ENCODE data around the gene PTPRS. TPM values are rescaled to one million over a fixed set of nuclear protein-coding genes. Genes with fewer than 3 reads are reported as not detected.

PTPRS gene
- total RNA-seq, 1 experiment from 2014 or later: 195 TPM

DNA sequence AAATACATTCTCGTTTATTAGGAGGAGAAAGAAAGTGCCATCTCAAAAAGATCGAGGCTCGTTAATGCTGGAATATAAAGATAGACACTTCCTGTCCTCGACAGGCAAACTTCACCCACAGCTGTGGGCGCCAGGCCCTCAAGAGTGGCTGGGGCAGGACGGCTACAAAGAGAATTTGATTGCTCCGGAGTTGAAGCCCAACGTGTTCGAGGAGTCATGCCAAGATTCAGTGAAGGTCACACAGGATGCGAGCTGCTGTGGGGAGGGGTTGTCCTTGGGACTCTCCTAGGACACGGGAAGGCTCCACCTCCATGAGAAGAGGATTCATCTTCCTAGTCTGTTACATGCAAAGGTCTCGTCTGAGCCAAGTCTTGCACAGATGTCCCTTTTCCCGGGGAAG is 16.3 kb upstream of the PTPRS start:
- in situ Hi-C loops (cut with HindIII; ENCODE audit: low pct_unique_long_range_greater_than_20kb, low sequenced_read_pairs): no loop called here
- DNase-seq (ENCODE audit: low read depth): no peak

DNA sequence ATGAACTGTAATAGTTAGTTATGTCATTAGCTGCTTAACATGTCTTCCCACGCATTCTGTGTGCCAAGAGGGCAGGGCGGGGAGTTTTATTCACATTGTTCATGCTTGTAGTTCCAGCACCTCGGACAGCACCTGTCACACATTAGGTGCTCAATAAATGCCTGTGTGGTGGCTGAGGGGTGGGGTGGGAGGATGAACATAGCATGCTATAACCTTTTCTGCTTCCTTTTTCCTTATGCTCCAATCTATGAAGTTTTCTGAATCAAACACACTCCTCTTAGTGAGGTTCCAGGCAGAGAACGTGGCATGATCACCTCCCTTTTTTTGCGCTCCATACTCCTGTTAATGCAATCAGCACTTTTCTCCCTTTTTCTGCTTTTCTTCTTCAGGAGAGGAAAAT is 15.8 kb upstream of the PTPRS start:
- DNase-seq (ENCODE audit: low read depth): no peak
- in situ Hi-C loops (cut with HindIII; ENCODE audit: low pct_unique_long_range_greater_than_20kb, low sequenced_read_pairs): no loop called here

DNA sequence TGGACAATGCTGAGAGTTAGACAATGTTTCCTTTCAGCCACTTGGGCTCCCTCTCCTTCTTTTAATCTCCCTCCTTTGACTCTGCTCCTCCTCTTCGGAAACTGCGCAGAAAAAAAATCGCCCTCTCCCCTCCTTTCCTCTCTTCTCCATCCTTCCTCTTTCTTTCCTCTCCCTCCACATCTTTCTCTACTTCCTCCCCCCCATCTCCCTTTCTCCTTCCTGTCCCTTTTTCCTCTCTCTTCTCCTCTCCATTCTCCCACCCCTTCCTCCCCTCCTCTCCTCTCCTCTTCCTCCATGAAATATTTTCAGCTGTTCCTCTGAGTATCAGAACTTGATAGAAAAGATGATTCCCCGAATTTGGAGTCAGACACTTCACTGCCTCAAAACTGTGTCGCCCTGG is 15.1 kb upstream of the PTPRS start:
- in situ Hi-C loops (cut with HindIII; ENCODE audit: low pct_unique_long_range_greater_than_20kb, low sequenced_read_pairs): no loop called here
- no peak for DNase-seq (ENCODE audit: low read depth)

DNA sequence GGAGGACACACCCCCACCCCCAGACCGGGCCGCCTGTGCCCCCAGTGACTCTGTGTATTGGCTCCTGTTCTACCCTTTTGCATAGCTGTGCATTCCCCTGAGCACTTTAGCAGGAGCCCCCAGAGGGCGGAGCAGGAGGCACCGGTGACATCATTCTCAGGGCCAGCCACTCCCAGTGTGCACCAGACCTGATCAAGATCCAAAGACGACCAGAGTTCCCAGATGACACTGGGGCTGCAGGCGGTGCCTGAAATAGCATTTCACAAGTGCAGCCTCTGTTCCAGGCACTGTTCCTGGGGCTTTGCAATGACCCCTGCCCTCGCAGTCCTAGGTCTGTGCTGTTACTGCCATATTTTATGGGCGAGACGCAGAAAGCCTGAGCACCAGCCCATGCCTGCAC is 14.5 kb upstream of the PTPRS start:
- in situ Hi-C loops (cut with HindIII; ENCODE audit: low pct_unique_long_range_greater_than_20kb, low sequenced_read_pairs): no loop called here
- DNase-seq (ENCODE audit: low read depth): no peak

DNA sequence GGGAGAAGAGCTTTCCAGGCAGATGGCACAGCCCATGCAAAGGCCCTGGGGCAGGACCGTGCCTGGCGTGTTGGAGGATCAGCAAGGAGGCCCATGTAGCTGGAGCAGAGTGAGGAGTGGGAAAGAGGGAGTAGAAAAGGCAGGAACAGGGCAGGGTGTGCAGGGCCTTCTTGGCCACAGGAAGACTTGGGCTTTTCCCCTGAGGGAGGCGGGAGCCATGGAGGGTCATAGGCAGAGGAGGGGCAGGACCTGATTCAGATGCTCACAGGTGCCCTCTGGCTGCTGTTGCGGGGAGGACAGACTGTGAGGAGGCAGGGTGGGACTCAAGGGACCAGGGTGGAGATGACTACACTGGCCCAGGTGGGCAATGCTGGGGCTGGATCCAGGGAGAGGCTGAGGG is 13.8 kb upstream of the PTPRS start:
- DNase-seq (ENCODE audit: low read depth): no peak
- in situ Hi-C loops (cut with HindIII; ENCODE audit: low pct_unique_long_range_greater_than_20kb, low sequenced_read_pairs): no loop called here

DNA sequence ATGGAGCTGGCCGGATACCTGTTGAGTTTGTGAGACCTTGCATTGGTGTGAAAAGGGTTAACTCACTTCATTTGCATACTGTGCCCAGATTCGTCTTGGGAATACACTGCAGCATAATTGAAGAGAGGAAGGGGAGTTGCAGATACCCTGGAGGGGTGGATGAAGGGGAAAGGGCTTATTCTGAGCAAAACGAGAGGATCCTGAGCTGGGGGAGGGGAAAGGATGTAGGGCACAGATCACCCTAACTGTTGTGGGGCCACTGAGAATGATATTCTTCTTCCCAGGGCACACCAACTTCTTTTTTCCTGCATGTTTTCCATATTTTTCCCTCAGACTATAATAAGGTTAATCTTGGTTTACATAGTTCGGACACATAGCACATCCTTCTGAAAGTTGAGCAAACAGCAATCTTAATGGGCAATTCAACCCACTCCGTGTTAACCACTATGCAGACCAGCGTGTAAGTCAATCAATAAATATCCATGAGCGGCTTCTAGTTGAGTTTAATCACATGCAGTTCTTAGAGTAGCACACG is 11.7 kb upstream of the PTPRS start:
- in situ Hi-C loops (cut with HindIII; ENCODE audit: low pct_unique_long_range_greater_than_20kb, low sequenced_read_pairs): no loop called here
- peak; percentile 71 for DNase-seq (ENCODE audit: low read depth)

DNA sequence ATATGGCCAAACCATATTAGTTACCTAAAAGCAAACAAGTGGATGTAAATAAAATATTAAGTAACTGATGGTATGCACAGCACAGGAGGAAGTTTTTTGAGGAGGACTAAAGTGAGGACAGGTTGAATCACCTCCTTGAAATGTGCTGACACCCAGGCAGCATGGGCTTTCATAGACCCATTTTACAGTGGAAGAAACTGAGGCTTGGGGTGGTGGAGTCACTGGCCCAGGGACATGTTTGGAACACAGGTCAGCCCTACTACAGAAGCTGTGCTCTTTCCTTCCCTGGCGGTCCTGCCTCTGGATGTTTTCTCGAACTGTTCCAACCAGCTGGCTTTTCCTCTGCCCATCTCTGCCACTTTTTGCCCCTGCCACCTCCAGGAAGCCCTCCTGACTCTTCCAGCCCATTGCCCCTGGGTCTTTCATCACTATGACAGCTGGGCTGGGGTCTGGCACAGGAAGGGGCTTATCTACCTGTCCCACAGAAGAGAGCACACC is 11.2 kb upstream of the PTPRS start:
- no peak for DNase-seq (ENCODE audit: low read depth)
- in situ Hi-C loops (cut with HindIII; ENCODE audit: low pct_unique_long_range_greater_than_20kb, low sequenced_read_pairs): no loop called here

DNA sequence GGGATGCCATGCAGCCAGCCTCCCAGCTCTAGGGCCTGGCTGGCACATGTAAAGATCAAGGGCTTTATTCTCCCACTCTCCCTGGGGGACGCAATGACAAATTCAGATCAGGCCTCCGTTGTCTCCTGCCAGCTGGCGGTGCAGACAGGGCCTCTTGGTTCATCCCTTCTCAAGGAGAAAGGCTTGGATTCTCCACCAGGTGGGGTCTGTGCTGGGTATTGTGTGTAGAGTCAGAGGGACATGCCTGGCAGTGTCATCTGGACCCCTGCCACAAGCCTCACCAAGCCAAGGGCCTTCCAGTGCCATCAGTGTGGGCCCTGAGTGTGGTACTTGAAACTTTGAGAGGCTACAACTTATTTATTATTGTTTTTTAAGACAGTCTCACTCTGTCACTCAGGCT is 8.4 kb upstream of the PTPRS start:
- no peak for DNase-seq (ENCODE audit: low read depth)
- in situ Hi-C loops (cut with HindIII; ENCODE audit: low pct_unique_long_range_greater_than_20kb, low sequenced_read_pairs): no loop called here

DNA sequence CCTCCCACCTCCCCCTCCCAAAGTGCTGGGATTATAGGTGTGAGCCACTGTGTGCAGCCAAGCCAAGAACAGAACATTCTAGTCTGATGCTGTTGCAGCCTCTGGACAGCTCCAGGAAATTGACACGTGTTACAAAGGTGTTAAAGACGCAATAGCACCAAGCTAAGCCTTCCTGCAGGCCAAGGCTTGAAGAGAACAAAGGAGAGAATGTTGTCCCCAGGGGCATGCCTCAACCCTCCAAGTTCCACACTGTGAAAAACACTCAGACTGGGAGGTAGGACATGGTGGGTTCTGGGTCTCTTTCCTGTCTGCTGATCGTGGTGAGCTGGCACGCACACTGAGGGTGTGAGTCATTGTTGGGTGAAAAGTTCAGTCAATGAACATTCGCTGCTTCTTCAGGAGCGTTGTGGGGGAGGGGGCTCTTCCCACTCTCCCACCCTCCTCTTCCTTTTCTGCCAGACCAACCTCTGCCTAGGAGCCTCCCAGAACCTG is 5.3 kb upstream of the PTPRS start:
- in situ Hi-C loops (cut with HindIII; ENCODE audit: low pct_unique_long_range_greater_than_20kb, low sequenced_read_pairs): no loop called here
- DNase-seq (ENCODE audit: low read depth): peak; percentile 65

DNA sequence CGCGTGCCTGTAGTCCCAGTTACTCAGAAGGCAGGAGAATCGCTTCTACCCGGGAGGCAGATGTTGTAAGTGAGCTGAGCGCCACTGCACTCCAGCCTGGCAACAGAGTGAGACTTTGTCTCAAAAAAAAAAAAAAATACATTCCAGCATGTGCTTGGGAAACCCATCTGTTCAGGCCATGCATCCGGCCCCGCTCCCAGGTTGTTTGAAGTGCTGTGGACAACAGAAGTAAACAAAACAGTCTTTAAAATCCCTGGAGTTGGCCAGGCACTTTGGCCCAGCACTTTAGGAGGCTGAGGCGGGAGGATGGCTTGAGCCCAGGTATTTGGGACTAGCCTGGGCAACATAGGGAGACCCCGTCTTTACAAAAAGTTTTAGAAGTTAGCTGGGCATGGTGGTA is 3.2 kb upstream of the PTPRS start:
- DNase-seq (ENCODE audit: low read depth): no peak
- in situ Hi-C loops (cut with HindIII; ENCODE audit: low pct_unique_long_range_greater_than_20kb, low sequenced_read_pairs): no loop called here

DNA sequence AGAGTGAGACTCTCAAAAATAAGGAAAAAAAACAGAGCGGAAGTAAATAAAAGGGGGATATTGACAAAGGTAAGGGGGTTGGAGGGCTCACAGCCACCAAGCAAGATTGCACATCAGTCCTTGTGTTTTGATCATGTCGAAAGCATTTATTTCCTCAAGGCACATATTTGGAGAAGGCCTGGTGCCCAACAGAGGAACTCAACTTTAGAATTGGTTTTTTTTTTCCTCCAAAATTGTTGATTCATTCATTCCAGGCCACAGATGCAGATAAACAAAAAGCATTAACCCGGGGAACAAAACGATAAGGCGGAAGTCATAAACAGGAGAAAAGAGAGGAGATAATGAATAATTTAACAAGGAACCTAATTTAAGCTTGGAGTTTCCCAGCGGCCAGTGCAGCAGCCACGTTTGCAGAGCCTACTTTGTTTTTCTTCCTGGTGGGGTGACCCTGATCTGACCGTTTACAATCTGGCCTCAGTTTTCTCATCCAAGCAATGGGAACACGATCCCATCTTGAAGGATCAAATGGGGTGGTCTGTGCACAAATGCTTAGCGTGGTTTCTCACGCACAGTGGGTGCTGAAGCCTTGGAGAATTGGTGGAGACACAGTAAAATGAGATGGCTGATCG is 2.1 kb upstream of the PTPRS start:
- no peak for DNase-seq (ENCODE audit: low read depth)
- in situ Hi-C loops (cut with HindIII; ENCODE audit: low pct_unique_long_range_greater_than_20kb, low sequenced_read_pairs): no loop called here

DNA sequence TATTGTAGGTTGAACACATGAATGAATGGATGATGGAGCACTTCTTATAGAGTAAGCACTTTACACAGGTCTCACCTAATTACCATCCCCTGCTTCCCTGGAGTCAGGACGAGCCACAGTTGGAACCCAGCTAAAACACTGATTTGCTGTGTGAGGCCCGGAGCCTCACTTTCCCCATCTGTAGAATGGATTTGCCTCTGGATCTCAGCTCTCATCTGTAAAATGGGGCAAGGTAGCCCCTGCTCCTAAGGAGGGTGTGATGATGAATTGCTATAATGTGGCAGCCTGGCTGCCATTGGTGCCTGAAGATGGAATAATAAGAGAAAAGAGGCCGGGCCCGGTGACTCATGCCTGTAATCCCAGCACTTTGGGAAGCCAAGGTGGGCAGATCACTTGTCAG is 1.4 kb upstream of the PTPRS start:
- in situ Hi-C loops (cut with HindIII; ENCODE audit: low pct_unique_long_range_greater_than_20kb, low sequenced_read_pairs): no loop called here
- no peak for DNase-seq (ENCODE audit: low read depth)

DNA sequence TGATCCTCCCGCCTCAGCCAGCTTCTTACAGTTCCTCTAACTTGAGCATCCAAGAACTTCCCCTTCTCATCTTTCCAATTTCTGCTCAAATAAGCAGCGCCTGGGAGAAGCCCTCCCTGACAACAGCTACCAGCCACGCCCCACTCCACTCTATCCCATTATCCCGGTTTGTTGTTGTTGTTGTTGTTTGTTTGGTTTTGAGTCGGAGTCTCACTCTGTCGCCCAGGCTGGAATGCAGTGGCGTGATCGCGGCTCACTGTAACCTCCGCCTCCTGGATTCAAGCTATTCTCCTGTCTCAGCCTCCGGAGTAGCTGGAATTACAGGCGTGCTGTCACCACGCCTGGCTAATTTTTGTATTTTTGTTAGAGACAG is 822 bp upstream of the PTPRS start:
- in situ Hi-C loops (cut with HindIII; ENCODE audit: low pct_unique_long_range_greater_than_20kb, low sequenced_read_pairs): no loop called here
- no peak for DNase-seq (ENCODE audit: low read depth)

DNA sequence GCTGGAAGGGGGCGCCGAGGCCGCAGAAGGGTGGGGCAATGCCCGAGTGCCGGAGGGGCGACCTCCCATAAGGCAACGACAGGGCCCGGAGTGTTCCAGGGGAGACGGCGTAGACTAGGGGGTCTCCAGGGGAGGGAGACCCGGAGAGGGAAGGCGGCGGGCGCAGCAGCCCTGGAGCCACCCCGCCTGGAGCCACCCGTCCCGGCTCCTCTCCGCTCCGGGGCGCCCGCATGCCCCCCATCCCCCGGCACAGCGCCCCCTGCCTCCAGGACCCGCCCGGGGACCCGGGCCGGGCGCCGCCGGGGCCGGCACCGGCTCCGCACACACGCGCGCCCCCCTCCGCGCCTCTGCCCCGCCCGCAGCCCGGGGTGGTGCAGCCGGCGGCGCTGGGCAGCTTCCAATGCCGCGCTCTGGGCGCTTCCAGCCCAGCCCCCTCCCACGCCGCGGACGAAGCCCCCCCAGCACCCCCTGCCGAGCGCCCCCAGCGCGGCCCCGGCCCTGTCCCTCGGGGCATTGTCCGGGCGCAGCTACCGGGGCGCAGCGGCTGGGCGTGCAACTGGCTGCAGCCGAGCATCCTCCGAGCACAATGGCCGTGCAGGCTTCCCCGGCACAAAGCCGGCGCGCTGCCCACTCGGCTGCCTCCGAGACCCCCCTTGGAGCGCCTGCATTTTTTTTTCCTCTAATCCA is 519 bp downstream of the PTPRS start:
- no peak for DNase-seq (ENCODE audit: low read depth)
- in situ Hi-C loops (cut with HindIII; ENCODE audit: low pct_unique_long_range_greater_than_20kb, low sequenced_read_pairs): no loop called here

DNA sequence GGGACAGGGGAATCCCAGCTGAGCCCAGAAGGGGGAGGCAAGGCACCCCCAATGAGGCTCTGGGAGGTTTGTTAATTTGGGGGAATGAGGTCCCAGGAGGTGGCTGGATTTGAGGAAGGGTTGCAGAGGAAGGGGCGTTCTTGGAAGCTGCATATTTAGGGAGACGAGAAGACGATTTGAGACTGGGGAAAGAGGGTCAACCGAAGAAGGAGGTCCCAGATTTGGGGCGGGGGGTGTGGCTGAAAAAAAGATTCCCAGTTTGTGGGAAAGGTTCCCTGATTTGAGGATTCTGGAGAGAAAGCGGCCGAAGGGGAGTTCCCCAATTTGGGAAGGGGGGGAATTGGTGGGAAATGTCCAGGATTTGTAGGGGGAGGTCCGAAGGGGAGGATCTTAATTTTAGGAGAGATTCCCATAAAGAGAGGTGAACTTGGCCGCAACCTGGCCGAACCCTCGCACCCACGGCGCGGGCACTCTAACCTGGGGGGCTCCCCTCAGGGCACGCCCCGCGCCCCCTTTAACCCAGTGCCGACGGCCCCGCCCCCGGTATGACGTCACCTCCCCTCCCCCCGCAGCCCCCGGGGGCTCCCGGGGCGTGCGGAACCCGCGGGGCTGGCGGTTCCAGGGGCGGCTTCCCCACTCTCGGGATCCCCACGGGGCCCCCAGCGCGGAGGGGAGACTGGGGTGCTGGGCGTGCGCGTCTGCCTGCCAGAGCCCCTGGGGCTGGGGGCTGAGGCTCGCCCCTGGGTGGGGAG is 1.2 kb downstream of the PTPRS start:
- in situ Hi-C loops (cut with HindIII; ENCODE audit: low pct_unique_long_range_greater_than_20kb, low sequenced_read_pairs): no loop called here
- DNase-seq (ENCODE audit: low read depth): no peak

DNA sequence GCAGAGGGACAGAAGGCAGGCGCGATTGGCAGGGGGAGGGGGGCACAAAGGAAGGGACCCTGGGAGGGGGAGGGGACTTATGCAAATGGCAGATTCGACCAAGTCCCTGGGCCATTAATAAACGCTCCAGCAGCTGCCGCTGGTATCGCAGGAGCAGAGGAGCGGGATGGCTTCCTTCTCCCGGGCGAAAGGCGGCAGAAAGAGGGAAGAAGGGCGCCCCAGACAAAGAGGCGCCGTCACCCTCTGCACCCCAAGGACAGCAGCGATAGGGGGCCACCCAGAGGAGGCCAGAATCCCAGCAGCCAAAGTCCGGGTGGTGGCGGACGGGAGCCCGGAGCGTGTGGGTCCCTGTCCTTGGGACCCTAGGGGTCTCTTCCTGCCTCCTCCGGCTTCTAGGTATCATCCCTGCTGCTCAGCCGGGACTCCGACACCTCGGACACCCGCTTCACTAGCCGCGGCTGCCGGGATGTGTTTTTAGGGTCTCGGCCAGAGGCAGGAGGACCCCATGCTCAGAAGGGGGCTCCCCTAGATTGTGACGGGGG is 1.9 kb downstream of the PTPRS start:
- no peak for DNase-seq (ENCODE audit: low read depth)
- in situ Hi-C loops (cut with HindIII; ENCODE audit: low pct_unique_long_range_greater_than_20kb, low sequenced_read_pairs): no loop called here

DNA sequence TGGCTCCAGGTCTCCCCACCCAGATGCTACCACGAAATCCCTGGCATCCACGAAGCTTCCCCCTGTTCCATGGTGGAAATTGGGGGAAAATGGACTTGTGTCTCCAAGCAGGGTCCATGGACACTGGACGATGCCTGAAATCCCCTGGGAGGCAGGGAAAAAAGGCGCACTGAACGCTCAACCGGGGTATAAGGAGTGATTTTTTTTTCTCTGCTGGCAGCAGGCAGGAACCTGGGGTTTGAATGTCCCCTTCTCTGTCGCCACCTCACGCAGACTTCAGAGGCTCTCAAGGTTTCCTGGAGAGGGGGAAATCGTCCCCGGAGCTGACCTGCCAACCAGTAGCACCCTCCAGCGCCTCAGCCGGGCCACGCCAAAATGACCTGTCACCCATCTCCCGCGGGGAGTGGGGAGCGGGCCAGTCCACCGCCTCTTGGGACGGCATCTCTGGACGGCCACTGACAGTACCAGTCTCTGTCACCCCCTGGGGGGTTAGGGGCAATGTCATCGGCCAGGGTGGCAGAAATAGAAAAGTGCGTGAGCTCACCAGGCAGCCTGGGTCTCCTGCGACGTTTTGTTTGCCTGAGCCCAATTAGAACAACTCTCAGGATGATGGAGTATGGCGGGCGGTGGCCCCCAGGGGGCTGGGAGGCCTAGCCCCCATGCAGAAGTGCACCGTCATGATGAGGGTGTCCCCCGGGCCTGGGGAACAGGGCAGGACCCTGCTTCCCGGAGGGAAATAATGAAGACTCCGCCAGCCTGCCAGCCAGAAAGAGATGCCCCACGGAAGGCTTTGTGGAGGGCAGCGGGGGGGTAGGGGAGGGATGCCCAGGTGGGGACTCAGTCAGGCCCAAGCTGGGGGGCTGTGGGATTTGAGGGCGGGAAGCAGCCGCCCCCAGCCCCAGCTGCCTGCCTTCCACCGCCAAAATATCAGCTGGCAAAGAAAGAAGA is 2.6 kb downstream of the PTPRS start:
- in situ Hi-C loops (cut with HindIII; ENCODE audit: low pct_unique_long_range_greater_than_20kb, low sequenced_read_pairs): no loop called here
- DNase-seq (ENCODE audit: low read depth): no peak

DNA sequence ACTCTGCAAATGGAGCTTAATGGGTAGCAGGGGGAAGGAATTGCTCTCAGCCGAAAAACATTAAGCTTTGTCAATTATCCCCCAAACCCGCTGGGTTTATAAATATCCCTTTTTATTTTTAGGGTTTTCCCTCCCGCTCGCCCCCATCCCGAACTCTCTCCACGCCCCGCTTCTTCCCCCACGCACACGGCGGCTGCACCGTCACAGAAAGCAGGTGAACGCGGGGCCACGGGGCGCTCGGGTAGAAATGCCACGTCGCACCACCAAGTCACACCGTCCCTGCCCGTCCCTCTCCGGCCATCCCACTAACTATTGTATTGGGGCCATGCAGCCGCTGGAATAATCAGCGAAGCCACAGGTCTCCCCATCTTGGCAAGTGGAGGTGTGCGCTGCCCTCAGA is 3.5 kb downstream of the PTPRS start:
- no peak for DNase-seq (ENCODE audit: low read depth)
- in situ Hi-C loops (cut with HindIII; ENCODE audit: low pct_unique_long_range_greater_than_20kb, low sequenced_read_pairs): no loop called here

Measured in Caki2 (cell line).